ENCODE data around the gene TCHP. TPM values are rescaled to one million over a fixed set of nuclear protein-coding genes. Genes with fewer than 3 reads are reported as not detected.

The TCHP gene
- total and polyA plus RNA-seq, 2 of the 13 experiments (the other 11 are each of a cell fraction or from before 2014, with no cell fraction given), result 6.7 to 12.2 TPM

- no peak for TF ChIP-seq ZNF776 (CRISPR knock-in tag; IDR thresholded peaks at IDR 0.05)
- TF ChIP-seq ZSCAN9 (CRISPR knock-in tag; IDR thresholded peaks at IDR 0.05; ENCODE audit: borderline replicate concordance), result no peak; the same call in 1 of the 2 replicates
- no peak for TF ChIP-seq REL (CRISPR knock-in tag; conservative IDR thresholded peaks at IDR 0.05)
- peak; percentile 63; the same call in 1 of the 2 replicates for TF ChIP-seq ZNF441 (CRISPR knock-in tag; IDR thresholded peaks at IDR 0.05; ENCODE audit: borderline replicate concordance)
- no peak for TF ChIP-seq RNF2 (conservative IDR thresholded peaks at IDR 0.05; ENCODE audit: low read depth)
- no peak for TF ChIP-seq JARID2 (CRISPR knock-in tag; IDR thresholded peaks at IDR 0.05; ENCODE audit: insufficient replicate concordance)
- TF ChIP-seq MXI1 (IDR thresholded peaks at IDR 0.05; ENCODE audit: borderline replicate concordance, low read depth, low read length), result peak; percentile 81; the same call in 1 of the 3 replicates
- TF ChIP-seq ZNF672 (CRISPR knock-in tag; IDR thresholded peaks at IDR 0.05), result no peak
- TF ChIP-seq ZNF274 (CRISPR knock-in tag; IDR thresholded peaks at IDR 0.05), result no peak
- TF ChIP-seq ZNF790 (CRISPR knock-in tag; IDR thresholded peaks at IDR 0.05; ENCODE audit: borderline replicate concordance), result no peak
- TF ChIP-seq ELF3 (CRISPR knock-in tag; IDR thresholded peaks at IDR 0.05), result peak; percentile 85
- TF ChIP-seq ETV5 (CRISPR knock-in tag; IDR thresholded peaks at IDR 0.05; ENCODE audit: borderline replicate concordance), result peak; percentile 47; the same call in 1 of the 2 replicates
- no peak for TF ChIP-seq FOXA1 (IDR thresholded peaks at IDR 0.05)
- peak; percentile 54 for TF ChIP-seq FOXA1 (CRISPR knock-in tag; IDR thresholded peaks at IDR 0.05)
- no peak for TF ChIP-seq GMEB2 (CRISPR knock-in tag; IDR thresholded peaks at IDR 0.05; ENCODE audit: low read depth)
- peak; percentile 63; the same call in 1 of the 2 replicates for TF ChIP-seq ESRRA (CRISPR knock-in tag; IDR thresholded peaks at IDR 0.05; ENCODE audit: low read depth)
- peak; percentile 46; the same call in 1 of the 2 replicates for TF ChIP-seq THRA (CRISPR knock-in tag; IDR thresholded peaks at IDR 0.05; ENCODE audit: borderline replicate concordance)
- no peak for TF ChIP-seq MXD4 (CRISPR knock-in tag; IDR thresholded peaks at IDR 0.05)
- TF ChIP-seq PRDM10 (CRISPR knock-in tag; IDR thresholded peaks at IDR 0.05; ENCODE audit: low read depth), result peak; percentile 38; the same call in 1 of the 2 replicates
- TF ChIP-seq ZBTB43 (CRISPR knock-in tag; conservative IDR thresholded peaks at IDR 0.05), result peak; percentile 99
- TF ChIP-seq FOSL1 (CRISPR knock-in tag; IDR thresholded peaks at IDR 0.05; ENCODE audit: borderline replicate concordance), result no peak
- peak; percentile 85 for TF ChIP-seq TBX2 (CRISPR knock-in tag; IDR thresholded peaks at IDR 0.05; ENCODE audit: borderline replicate concordance)
- TF ChIP-seq ZNF724P (CRISPR knock-in tag; IDR thresholded peaks at IDR 0.05; ENCODE audit: borderline replicate concordance), result no peak
These were observed 49.0 kb downstream of the TCHP start (continued) for GRCh38 chr12:109949089-109949488.

All from HepG2 (cell line).